GM18909 (cell line): Measurements from ENCODE around the gene ACTL8.

ENCODE experiments used
- ATAC-seq: cut with Tn5 transposase; IDR thresholded peaks from one replicate; pipeline ENCODE4 v1.9.1; 2021; ENCODE audit warnings: mild to moderate bottlenecking; ENCODE audit not compliant: unreplicated experiment, poor library complexity

The ACTL8 gene

DNA sequence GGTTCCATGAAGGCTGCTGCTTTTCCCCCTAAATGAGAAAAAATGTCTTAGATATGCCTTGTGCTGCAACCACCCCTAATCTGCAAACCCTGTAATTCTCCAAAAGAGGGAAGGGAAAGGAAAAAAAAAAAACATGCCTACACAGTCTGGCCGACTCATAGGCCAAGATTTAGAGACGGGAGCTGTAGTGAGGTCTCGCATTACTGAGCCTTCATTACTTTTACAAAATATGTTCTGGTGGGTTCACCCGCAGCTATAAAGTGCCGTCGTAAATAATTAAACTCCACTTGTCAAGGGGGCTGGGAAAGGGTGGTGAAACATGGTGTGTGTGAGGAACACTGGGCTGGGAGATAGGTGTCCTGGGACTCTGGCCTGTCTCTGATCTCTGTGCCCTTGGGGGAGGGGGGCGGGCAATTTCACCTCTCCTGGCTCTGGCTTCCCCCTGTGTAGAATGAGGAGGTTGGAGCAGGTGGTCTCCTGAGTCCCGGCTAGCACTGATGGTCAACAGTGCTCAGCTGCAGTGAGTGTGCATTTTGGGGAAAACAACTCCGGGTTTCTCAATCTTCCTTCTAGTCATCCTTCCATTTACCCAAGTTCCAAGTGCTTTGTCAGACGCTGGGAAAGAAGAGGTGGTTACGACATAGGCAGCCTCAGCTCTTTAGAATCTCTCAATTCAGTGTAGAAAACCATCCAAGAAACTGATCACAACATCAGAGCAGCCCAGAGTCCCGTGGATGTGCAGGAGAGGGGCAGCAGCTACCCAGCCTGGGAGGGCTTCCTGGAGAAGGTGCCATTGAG lies 82.3 kb downstream of the ACTL8 start:
- ATAC-seq = no peak

DNA sequence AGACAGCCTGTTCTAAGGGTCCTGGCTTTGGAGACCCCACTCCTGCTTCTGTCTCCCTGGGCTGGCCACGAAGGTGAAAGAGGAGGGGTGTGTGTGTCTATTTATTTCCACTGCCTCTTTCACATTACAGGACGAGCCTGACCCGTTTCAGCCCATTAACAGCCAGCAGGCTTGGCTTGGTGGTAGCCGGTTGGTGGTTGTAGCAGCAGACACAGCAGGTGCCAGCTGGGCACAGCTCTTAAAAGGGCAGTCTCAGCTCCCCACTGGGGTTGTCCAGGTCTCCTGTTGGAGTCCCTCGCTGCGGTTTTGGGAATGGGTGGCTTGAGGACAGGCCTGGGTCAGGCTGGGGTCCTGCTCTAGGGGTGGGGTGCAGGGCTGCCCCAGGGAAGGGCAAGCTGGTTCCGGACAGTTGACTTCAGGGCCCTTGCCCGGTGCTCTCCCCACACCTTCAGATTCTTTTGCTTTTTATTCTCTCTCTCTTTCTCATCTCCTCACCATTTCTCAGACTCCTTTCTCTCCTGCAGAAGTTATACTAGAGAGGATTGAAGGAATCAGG lies 84.6 kb downstream of the ACTL8 start:
- no peak for ATAC-seq

DNA sequence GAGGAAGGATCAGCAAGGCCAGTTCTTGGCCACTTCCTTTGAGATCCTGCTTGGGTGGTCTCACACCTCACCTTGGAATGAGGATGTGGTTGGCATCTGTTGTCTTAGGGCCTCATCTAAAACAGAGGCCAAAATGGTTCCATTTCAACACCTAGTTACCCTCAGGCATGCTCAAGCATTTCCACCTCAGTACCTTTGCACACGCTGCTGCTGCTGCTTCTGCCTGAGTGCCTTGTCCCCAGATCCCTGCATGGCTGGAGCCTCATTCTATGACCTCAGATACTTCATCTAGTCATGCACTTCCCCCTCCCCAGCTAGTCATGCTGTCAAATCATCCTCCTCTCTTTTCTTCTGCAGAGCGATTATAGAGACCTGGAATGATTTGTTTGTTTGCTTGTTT lies 86.8 kb downstream of the ACTL8 start:
- ATAC-seq = no peak

- ATAC-seq = no peak
These were observed 87.6 kb downstream of the ACTL8 start for GRCh38 chr1:17842686-17843085.

- ATAC-seq = no peak
These were observed 89.2 kb downstream of the ACTL8 start for GRCh38 chr1:17844185-17844826.

DNA sequence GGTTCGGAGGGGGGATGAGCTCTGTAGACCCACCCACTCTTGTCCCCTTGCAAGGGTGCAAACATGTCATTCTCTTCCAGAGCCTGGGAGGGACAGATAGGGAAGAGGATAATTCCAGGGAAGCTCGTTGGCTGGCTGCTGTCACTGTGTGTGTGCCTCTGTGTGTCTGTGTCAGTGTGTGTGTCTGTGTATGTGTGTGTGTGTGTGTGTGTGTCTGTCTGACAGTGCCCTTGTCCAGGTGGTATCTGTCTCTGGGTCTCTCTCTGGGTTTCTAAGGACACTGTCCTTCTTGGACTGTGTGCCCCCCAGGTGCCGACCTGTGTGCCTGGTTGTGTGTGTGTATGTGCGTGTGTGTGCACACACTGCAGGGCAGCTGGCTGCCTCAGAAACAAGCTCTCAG lies 90.5 kb downstream of the ACTL8 start:
- ATAC-seq = no peak

- no peak for ATAC-seq
These were observed 91.2 kb downstream of the ACTL8 start for GRCh38 chr1:17846341-17846740.

- ATAC-seq = no peak
These were observed 92.0 kb downstream of the ACTL8 start for GRCh38 chr1:17847111-17847510.

DNA sequence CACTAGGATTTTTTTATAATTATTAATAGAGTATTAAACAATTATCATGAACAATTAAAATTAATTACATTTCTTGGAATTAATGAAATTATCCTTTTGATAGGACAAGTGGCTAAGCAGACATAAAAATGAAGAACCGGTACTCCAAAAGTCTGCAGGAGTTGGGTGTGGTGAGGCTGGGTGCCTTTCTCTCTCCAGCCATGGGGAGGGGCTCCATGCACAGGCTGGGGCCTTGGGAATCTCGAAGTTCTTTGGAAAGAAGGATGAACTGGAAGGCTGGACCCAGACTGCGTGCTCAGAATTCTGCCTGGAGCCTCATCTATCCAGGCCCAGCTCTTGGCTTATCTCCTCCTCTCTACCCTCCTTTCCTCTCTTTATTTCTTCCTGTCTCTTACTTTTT lies 94.1 kb downstream of the ACTL8 start:
- no peak for ATAC-seq

GRCh38 chr1:17851056-17851455 lies 95.9 kb downstream of the ACTL8 start:
- no peak for ATAC-seq

DNA sequence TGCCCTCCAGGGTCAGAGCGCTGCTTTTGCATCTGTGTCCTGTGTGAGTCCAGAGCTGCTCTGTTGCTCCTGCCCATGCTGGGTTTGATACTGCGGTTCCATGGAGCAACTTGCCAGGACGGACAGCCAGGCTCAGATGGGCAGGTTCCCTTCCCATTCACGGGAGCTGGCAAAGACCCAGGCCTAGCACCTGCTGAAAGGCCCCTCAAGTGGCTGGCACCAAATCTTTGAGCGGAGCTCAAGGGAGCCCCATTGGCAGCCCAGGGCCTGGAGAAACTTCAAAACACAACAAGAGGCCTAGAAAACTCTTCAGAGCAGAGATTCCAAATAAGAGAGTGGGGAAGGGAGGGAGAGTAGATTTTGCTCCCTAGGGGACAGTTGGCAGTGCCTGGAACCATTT lies 97.2 kb downstream of the ACTL8 start:
- ATAC-seq = no peak

GRCh38 chr1:17853241-17853935 lies 98.3 kb downstream of the ACTL8 start:
- ATAC-seq = no peak

DNA sequence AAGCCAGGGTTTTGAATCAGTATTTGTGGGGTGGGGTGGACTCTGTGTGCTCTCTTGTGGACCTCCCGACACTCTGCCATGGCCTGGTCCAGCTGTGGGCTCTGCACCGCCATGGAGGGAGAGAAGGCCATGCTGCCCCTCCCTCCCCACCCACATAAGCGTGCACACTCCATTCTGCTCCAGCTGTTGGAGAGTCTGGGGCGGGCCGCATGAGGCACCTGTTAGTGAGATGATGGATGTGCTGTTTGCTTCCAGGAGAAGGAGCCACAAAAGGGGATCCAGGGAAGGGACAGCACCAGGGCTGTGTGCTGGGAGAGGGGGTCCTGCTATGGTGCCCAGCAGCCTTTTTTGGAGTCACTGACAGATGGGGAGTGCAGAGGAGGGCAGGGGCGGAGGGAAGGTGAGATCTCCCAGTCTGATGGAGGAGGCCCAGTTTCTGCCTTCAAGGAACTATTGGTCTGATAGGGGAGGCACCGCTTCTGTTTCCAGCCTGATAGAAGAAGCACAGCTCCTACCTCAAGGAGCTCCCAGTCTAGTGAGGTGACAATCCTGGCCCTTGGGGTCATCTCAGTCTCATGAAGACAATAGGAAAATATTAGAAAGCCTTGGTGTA lies 101.5 kb downstream of the ACTL8 start:
- ATAC-seq = no peak

- ATAC-seq = no peak
These were observed 102.0 kb downstream of the ACTL8 start for GRCh38 chr1:17857109-17857499.

DNA sequence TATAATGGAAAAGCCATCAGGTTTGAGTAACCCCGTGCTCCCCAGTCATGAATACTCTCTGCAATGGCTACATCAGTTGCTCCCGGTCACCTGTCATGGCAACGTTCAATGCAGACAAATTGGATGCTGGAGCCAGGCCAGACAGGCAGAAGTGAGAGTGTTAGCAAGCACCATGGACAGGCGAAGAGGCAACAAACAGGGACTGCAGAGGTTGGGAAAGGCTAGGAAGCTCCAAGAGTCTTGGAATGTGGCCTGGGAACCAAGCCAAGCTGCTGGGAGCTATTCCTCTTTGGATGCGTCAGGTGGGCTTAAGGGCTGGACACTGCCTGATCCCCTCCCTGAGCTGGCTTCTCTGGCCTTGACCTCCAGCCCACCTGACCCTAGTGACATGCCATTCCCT lies 102.9 kb downstream of the ACTL8 start:
- ATAC-seq = no peak

DNA sequence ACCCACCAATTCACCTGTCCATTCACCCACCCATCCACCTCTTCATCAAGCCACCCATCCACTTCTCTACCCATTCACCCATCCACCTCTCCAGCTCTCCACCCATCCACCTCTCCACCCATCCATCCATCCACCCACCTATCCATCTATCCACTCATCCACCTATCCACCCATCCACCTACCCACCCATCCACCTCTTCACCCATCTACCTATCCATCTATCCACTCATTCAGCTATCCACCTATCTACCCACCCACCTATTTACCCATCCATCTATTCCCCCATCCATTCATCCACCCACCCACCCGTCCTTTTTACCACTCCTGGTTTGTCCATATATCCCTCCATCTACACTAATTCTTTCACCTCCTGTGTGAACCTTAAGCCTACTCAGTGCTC lies 105.7 kb downstream of the ACTL8 start:
- no peak for ATAC-seq

- no peak for ATAC-seq
These were observed 106.6 kb downstream of the ACTL8 start for GRCh38 chr1:17861685-17862084.

DNA sequence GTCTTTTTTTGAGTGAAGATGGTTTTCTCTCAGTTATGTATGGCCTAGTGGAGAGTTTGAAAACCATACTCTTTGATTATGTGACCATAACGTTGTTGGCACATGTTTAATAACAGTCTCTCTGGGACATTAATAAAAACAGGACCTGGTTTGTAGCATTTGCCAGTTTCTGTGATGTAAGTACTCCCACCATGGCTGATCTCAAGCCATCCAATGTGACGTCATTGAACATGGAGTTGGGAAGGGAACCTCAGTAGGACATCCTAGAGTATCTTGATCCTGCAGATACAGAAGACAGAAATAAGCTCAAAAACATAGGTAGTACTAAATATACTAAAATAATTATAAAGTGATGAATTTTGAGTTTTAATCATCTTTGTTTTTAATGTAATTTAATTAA lies 107.0 kb downstream of the ACTL8 start:
- ATAC-seq = no peak

DNA sequence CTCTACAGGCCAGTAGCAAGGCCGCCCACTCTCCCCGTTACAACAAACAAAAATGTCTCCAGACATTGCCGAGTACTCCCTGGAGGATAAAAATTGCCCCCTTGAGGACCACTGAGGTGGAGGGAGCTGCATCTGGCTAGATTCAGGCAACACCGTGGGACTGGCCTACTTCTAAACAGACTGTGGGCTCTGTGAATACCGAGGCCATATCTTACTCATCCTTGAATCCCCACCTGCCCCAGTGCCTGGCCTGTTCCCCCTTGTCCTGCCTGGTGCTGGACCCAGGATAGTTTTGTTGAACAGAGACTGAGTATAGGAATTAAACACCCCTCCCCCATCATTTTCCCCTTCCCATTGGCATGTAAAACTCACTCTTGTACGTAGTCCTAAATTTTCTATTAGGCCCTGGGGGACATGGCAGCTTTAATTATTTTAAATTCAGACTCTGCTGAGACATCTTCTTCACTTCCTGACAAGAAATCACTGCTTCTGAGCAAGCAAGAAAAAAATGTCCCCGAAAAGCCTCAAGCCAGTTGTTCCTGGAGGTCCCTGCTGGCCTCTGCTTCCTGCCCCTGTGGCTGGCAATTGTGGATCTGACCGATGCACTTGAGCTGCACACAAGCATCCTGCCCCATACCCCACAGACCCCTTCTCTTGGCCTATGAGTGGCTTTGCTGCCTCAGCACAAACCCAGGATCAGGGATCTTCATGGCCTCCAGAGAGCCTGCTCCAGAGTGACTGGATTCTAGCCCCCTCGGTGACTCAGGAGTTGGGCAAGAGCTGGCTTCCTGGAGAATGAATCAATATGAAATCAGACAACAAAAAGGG lies 111.0 kb downstream of the ACTL8 start:
- ATAC-seq = no peak

DNA sequence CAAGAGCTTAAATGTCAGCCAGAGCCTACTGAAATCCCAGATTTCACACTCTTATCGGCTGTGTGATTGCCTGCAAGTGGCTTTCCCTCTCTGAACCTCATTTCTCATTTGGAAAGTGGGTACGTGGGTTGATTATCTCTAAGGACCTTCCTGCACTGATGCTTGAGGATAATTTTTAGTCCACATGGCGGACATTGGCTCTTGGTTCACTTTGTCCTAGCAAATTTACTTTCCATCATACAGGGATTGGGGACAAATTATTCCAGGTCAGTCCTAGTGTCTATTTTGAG lies 111.6 kb downstream of the ACTL8 start:
- ATAC-seq = no peak
